Measurements from ENCODE around the gene CHCHD4.

Gene CHCHD4

GRCh38 chr3:14148041-14148985 is 23.6 kb upstream of the CHCHD4 start:
- no peak for DNase-seq

- no peak for DNase-seq
Measured at GRCh38 chr3:14147617-14148016, 22.9 kb upstream of the CHCHD4 start.

- no peak for DNase-seq
Measured at GRCh38 chr3:14147066-14147435, 22.4 kb upstream of the CHCHD4 start.

- DNase-seq: no peak
Measured at GRCh38 chr3:14146381-14147065, 21.9 kb upstream of the CHCHD4 start.

- DNase-seq: no peak
Measured at GRCh38 chr3:14145670-14146380, 21.2 kb upstream of the CHCHD4 start.

GRCh38 chr3:14145236-14145635 is 20.6 kb upstream of the CHCHD4 start:
- DNase-seq: no peak

- DNase-seq: peak; percentile 83
Measured at GRCh38 chr3:14144423-14145075, 19.9 kb upstream of the CHCHD4 start.

- DNase-seq: peak; percentile 1
Measured at GRCh38 chr3:14143271-14144225, 18.9 kb upstream of the CHCHD4 start.

GRCh38 chr3:14142567-14143270 is 18.0 kb upstream of the CHCHD4 start:
- DNase-seq: no peak

GRCh38 chr3:14141602-14142341 is 17.1 kb upstream of the CHCHD4 start:
- no peak for DNase-seq

GRCh38 chr3:14141144-14141543 is 16.5 kb upstream of the CHCHD4 start:
- peak; percentile 45 for DNase-seq

GRCh38 chr3:14140668-14141067 is 16.0 kb upstream of the CHCHD4 start:
- DNase-seq: no peak

GRCh38 chr3:14139771-14140170 is 15.1 kb upstream of the CHCHD4 start:
- DNase-seq: no peak

- no peak for DNase-seq
Measured at GRCh38 chr3:14138878-14139655, 14.4 kb upstream of the CHCHD4 start.

- DNase-seq: no peak
Measured at GRCh38 chr3:14138109-14138877, 13.6 kb upstream of the CHCHD4 start.

GRCh38 chr3:14137445-14137844 is 12.8 kb upstream of the CHCHD4 start:
- DNase-seq: no peak

- DNase-seq: no peak
Measured at GRCh38 chr3:14137004-14137403, 12.3 kb upstream of the CHCHD4 start.

- DNase-seq: no peak
Measured at GRCh38 chr3:14135581-14135980, 10.9 kb upstream of the CHCHD4 start.

- DNase-seq: no peak
Measured at GRCh38 chr3:14134291-14134690, 9.6 kb upstream of the CHCHD4 start.
